GM12891 (cell line): ENCODE data around the gene KPNA2.
"Not testable (repeated sequence)": the region's sequence is repeated elsewhere in the genome, so short reads cannot be mapped to it uniquely, and the experiment has no call there.

ENCODE experiments used
- DNase-seq: peaks from one replicate; pipeline ENCODE4 v3.0.0; 2011; ENCODE audit warnings: low spot score; ENCODE audit not compliant: insufficient read length
- FAIRE-seq: peaks from 2 replicates; lab custom pipeline; 2011; peaks lifted over from hg19 to GRCh38; lab: Jason Lieb, UNC
- PAX5 ChIP-seq: IDR thresholded peaks from 2 replicates; pipeline ENCODE4 v1.6.1; 2011; ENCODE audit warnings: low read length, moderate library complexity, mild to moderate bottlenecking; ENCODE audit not compliant: insufficient read depth, severe bottlenecking
- POLR2A ChIP-seq: IDR thresholded peaks from 2 replicates; pipeline ENCODE4 v1.6.1; 2011; ENCODE audit warnings: low read depth, low read length, control low read depth
- POLR2AphosphoS5 ChIP-seq: IDR thresholded peaks from 2 replicates; pipeline ENCODE4 v1.6.1; 2011; ENCODE audit warnings: low read depth, low read length, control low read depth
- POU2F2 ChIP-seq: IDR thresholded peaks from 2 replicates; pipeline ENCODE4 v1.6.1; 2011; ENCODE audit warnings: low read depth, mild to moderate bottlenecking, control low read depth, low read length, moderate library complexity
- SPI1 ChIP-seq: IDR thresholded peaks from 2 replicates; pipeline ENCODE4 v1.6.1; 2011; ENCODE audit warnings: low read depth, low read length, control low read depth
- TAF1 ChIP-seq: IDR thresholded peaks from 2 replicates; pipeline ENCODE4 v1.6.1; 2011; ENCODE audit warnings: low read depth, low read length, control low read depth

KPNA2 gene

DNA sequence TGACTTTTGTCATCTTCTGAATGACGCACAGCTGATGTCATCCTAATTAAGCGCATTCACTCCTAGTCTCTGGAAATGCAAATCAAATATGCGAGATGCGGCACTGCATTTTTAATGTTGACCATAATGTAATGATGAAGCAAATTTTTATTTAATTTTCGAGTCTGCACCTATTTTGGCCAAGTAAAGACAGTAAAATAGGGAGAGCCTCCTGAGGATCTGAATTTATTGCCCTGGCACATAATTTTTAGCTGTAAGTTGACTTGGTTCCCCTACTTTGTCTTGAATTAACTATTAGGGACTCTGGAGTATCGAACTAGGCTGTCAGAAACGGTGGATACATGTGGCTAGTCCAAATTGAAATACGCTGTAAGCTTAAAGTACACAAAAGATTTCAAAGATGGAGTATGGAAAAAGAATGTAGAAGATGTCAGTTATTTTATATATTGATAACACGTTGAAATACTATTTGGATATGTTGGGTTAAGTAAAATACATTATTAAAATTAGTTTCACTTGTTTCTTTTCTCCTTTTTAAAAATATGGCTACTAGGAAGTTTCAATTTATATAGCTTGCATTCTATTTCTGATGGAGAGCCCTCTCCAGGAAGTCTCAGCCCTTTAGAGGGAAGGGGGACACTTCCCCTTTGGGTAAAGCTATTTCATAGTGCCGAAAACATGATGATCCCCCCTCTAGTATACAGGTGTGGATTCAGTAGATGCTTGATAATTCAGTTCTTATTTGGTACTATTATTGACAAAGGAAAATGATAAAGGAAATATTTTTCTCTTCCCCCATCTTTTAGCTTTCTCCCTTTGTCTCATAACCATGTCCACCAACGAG lies 991 bp downstream of the KPNA2 start:
- FAIRE-seq (no peak), DNase-seq (no peak)
- TF ChIP-seq SPI1 (peak; percentile 42; the same call in 1 of the 2 replicates), POU2F2 (no peak; the same call in 1 of the 2 replicates)

DNA sequence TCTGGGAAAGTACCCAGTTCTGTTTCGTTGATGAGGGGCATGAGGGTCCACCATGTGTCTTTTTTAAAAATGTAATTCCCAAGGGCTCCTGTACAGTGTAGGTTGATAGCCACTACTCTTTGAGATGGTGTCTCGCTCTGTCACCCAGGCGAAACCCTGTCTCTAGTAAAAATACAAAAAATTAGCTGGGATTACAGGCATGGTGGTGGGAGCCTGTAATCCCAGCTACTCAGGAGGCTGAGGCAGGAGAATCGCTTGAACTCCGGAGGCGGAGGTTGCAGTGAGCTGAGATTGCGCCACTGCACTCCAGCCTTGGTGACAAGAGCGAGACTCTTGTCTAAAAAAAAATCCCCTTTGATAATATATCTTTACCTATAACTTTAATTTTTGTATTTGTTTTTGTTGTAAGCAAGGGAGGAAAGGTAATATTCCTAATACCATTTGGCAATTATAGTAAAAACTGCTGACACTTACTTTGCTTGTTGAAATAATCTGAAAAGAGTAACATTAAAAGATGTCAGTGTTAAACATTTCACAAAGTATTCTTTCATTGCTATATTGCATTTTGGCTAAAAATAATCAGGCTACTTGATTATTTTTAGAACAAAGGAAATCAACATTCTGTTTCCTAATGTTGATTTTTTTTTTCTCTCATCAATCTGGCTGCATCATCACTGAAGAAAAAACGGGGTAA lies 11.8 kb downstream of the KPNA2 start:
- DNase-seq (no peak), FAIRE-seq (no peak)
- TF ChIP-seq POLR2AphosphoS5 (no peak), POLR2A (peak; percentile 27; the same call in 1 of the 2 replicates)

DNA sequence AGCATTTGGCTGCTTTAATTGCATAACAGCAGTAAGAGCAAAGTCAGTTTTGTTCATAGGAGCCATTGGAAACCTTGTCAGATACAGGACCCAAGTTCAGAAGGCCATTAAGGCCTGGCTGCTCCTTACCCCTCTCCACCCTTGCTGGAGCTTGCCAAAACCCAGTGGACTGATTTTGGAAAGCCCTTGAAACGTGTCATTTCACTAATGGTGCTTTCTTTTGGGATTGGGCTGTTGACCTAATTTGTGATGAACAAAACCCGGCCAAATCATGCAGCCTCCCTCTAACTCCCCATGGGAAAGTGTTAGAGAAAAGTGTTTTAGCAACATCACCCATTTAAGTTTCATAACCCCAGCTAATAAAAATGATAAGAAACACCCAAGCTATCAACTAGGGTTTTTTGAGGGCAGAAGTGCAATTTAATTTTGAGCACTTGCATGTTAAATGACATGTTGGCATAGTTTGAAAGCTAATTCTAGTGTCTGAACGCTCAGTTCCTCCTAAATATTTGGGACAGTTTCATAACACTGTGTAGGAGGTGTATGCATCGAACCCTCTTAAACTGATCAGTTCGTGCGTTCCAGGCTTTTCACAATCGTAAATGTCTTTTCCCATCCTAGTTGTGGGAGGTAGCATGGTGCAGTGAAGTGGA lies 12.5 kb downstream of the KPNA2 start:
- not testable (repeated sequence) for FAIRE-seq, DNase-seq
- TF ChIP-seq POLR2A = peak; percentile 17; the same call in 1 of the 2 replicates

DNA sequence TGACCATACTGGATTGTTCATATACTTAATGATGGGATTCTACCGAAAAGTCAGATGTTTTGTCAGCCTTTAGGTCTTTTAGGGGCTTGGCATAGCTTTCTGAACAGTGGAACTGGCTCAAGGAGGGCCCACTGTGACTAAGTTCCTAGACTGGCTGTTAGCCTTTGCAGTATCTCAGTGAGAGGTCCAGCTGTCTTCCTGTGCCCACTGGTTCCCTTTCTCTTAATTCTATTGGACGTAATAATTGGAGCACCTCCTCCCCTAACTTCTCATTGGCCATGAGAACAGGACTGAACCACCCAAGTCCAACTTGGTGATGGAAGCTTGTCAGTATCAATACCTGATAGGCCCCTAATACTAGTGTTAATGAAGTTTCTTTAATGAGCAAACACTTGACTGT lies 13.5 kb downstream of the KPNA2 start:
- FAIRE-seq = no peak
- no peak for DNase-seq
- TF ChIP-seq PAX5 = no peak
- no peak for TF ChIP-seq POLR2A
- TF ChIP-seq SPI1 = no peak
- TF ChIP-seq TAF1 = no peak
- no peak for TF ChIP-seq POU2F2
- no peak for TF ChIP-seq POLR2AphosphoS5

DNA sequence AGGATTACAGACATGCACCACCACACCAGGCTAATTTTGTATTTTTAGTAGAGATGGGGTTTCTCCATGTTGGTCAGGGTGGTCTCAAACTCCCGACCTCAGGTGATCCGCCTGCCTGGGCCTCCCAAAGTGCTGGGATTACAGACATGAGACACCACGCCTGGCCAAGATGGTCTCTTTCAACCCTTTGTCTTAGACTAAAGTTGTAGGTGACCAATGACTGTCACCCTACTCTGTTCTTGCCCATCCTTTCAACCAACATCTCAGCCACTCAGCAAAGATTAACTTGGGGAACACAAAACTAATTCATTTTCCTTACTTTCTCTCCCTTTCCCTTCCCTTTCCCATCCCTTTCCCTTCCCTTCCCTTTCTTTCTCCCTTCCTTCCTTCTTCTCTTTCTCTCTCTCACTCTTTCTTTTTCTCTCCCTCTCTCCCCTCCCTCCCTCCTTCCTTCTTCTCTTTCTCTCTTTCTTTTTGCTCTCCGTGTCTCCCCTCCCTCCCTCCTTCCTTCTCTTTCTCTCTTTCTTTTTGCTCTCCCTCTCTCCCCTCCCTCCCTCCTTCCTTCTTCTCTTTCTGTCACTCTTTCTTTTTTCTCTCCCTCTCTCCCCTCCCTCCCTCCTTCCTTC lies 14.4 kb downstream of the KPNA2 start:
- not testable (repeated sequence) for FAIRE-seq, DNase-seq

DNA sequence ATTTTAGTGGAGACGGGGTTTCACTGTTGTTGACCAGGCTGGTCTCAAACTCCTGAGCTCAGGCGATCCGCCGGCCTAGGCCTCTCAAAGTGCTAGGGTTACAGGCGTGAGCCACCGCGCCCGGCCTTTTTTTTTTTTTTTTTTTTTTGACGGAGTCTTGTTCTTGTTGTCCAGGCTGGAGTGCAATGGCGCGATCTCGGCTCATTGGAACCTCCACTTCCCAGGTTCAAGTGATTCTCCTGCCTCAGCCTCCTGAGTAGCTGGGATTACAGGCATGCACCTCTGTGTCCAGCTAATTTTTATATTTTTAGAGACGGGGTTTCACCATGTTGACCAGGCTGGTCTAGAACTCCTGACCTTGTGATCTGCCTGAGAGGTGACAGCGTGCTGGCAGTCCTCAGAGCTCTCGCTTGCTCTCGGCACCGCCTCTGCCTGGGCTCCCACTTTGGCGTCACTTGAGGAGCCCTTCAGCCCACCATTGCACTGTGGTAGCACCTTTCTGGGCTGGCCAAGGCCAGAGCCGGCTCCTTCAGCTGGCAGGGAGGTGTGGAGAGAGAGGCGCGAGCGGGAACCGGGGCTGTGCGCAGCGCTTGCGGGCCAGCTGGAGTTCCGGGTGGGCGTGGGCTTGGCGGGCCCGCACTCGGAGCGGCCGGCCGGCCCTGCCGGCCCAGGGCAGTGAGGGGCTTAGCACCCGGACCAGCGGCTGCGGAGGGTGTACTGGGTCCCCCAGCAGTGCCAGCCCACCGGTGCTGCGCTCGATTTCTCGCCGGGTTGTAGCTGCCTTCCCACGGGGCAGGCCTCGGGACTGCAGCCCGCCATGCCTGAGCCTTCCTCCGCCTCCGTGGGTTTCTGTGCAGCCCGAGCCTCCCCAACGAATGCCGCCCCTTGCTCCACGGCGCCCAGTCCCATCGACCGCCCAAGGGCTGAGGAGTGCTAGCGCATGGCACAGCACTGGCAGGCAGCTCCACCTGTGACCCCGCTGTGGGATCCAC lies 16.1 kb downstream of the KPNA2 start:
- not testable (repeated sequence) for FAIRE-seq, DNase-seq

DNA sequence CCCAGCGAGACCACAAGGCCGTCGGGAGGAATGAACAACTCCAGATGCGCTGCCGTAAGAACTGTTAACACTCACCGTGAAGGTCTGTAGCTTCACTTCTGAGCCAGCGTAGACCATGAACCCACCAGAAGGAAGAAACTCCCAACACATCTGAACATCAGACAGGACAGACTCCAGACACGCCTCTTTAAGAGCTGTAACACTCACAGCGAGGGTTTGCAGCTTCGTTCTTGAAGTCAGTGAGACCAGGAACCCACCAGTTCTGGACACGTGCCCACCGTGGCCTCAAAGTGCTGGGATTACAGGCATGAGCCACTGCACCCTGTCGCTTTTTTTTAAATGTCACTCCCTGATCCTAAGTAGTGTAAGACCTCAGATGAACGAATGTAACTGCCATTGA lies 17.3 kb downstream of the KPNA2 start:
- FAIRE-seq (no peak), DNase-seq (no peak)
- TF ChIP-seq SPI1 = no peak
- TF ChIP-seq POLR2A = no peak
- no peak for TF ChIP-seq TAF1
- TF ChIP-seq POU2F2 = no peak
- no peak for TF ChIP-seq POLR2AphosphoS5
- no peak for TF ChIP-seq PAX5

DNA sequence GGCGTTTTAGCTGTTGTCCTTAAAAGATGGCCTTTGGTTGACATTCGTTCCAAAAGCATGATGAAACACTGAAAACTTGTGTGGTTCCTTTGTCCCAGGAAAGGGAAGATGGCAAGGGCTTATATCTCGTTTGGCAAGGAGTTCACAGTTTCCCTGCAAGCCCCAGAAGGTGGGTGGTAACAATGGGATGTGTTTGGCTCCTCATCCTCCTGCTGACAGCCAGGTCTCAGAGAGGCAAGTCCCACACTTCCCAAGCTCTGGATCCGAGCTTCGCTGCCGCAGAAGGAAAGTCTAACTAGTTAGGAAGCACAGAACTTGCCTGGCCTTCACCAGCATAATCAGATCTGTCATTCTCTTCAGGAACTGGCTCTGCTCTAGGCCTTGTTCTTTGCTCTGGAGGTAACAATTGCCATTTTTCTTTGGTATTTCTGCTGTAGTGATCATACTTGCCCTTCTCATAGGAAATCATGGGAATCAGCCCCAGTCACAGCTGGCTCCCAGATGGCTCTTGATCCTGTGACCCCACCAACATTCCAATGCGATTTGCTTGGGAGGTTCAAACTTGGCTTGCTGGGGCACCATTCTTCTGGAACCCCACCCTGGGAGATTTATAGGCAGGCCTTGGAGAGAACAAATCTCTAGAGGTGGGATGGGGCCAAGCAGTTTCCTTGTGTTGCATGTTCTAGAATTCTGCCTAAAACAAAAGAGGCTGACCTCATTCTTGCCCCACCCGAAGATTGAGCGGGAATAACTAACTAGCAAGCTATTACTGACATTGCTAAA lies 17.9 kb downstream of the KPNA2 start:
- TF ChIP-seq PAX5 (no peak), POLR2A (no peak), SPI1 (no peak), POLR2AphosphoS5 (no peak), POU2F2 (no peak), TAF1 (no peak)
- no peak for FAIRE-seq
- DNase-seq = no peak
